Testis (tissue), 3 donors: ENCODE results near the gene VAV2. TPM values are rescaled to one million over a fixed set of nuclear protein-coding genes. Genes with fewer than 3 reads are reported as not detected.

ENCODE experiments used
- DNase-seq: peaks from one replicate; pipeline ENCODE4 v3.0.0-alpha.2; 2019
- H3K27ac ChIP-seq, 2 donors: fragments of 200-600 bp; sonication (generic); one replicate each; pipeline ENCODE4 v1.5.1; 2019
- H3K27me3 ChIP-seq: fragments of 200-600 bp; sonication (generic); one replicate; pipeline ENCODE4 v1.5.1; 2019
- H3K36me3 ChIP-seq: fragments of 200-600 bp; sonication (generic); one replicate; pipeline ENCODE4 v1.5.1; 2017; ENCODE audit warnings: low read depth; ENCODE audit errors: missing control alignments
- H3K4me1 ChIP-seq: fragments of 200-600 bp; sonication (generic); one replicate; pipeline ENCODE4 v1.5.1; 2019
- H3K4me3 ChIP-seq, 2 donors: fragments of 200-600 bp; sonication (generic); one replicate each; pipeline ENCODE4 v1.5.1; 2017 to 2019
- H3K9me3 ChIP-seq: fragments of 200-600 bp; sonication (generic); one replicate; pipeline ENCODE4 v1.5.1; 2017
- CTCF ChIP-seq, 3 experiments: fragments of 450-650 bp in 2 of 3; fragments of 200-600 bp in 1 of 3; sonication (generic) in 1 of 3; IDR thresholded peaks; one replicate each; pipeline ENCODE4 v1.5.1; 2016 to 2019; ENCODE audit warnings: antibody characterized with exemption in 3 of 3, mild to moderate bottlenecking in 2 of 3, moderate library complexity in 1 of 3
- POLR2A ChIP-seq: fragments of 450-650 bp; IDR thresholded peaks from one replicate; pipeline ENCODE4 v1.6.1; 2017; ENCODE audit warnings: antibody characterized with exemption, mild to moderate bottlenecking, moderate library complexity
- WGBS, 2 donors: methylation state at CpG; one replicate each; pipeline ENCODE4 v1.1.5; 2018; 5-methylcytosine and 5-hydroxymethylcytosine counted together
- intact Hi-C: fragments of 100-400 bp; cut with DNase I; formaldehyde crosslinking; loops from one replicate; pipeline ENCODE4 v1.15.1; 2023; ENCODE audit warnings: low total_unique reads
- polyA plus RNA-seq: library from polyadenylated mRNA; stranded (reverse); fragments of 350-450 nt; fragmentation: Illumina TruSeq; extraction: RNeasy Lipid Tissue Mini Kit (QIAGEN cat#74804); gene quantifications from one replicate; pipeline ENCODE4 v1.2.3, GENCODE V29; 2014; ENCODE audit warnings: low read depth, low replicate concordance; ENCODE audit not compliant: insufficient read depth
- total RNA-seq, 2 donors: library from RNA; depleted of rRNA; stranded (reverse); fragments of >200 nt; gene quantifications; one replicate each; pipeline ENCODE4 v1.2.3, GENCODE V29; 2016

VAV2 gene
- total and polyA plus RNA-seq, 3 donors from 2014 or later = 11.0 to 14.1 (median 12.2) TPM

- intact Hi-C loops = no loop called here
- WGBS, 2 donors = 74 to 77% methylated on average over 15 to 27 of the region's 27 CpGs
These were observed 78.4 kb downstream of the VAV2 start for GRCh38 chr9:133913571-133914369.

GRCh38 chr9:133910855-133911514 is 81.1 kb downstream of the VAV2 start:
- TF ChIP-seq POLR2A (no peak), CTCF (IDR thresholded peaks at IDR 0.05) (no peak)
- 60 to 68% methylated on average over 23 to 25 of the region's 26 CpGs for WGBS, 2 donors
- intact Hi-C loops = no loop called here
- H3K9me3 ChIP-seq = no peaks in the 10 kb centered on the region
- DNase-seq = no peak
- no peaks in the 10 kb centered on the region for H3K27me3 ChIP-seq
- H3K27ac ChIP-seq = no peak overlapping the region
- no peak overlapping the region for H3K4me3 ChIP-seq
- H3K36me3 ChIP-seq = no peaks in the 10 kb centered on the region
- no peaks in the 10 kb centered on the region for H3K4me1 ChIP-seq

More at GRCh38 chr9:133913571-133914369, 78.4 kb downstream of the VAV2 start:
- no peaks in the 10 kb centered on the region for H3K27me3 ChIP-seq
- no peaks in the 10 kb centered on the region for H3K4me1 ChIP-seq
- H3K36me3 ChIP-seq = no peaks in the 10 kb centered on the region
- H3K27ac ChIP-seq = no peak overlapping the region
- no peak overlapping the region for H3K4me3 ChIP-seq
- no peak for DNase-seq
- no peaks in the 10 kb centered on the region for H3K9me3 ChIP-seq
- no peak for TF ChIP-seq CTCF (IDR thresholded peaks at IDR 0.05)
- TF ChIP-seq POLR2A = no peak

- no peaks in the 10 kb centered on the region for H3K4me1 ChIP-seq
- DNase-seq = no peak
- no peak for TF ChIP-seq POLR2A
- no peak for TF ChIP-seq CTCF (IDR thresholded peaks at IDR 0.05)
- WGBS, 2 donors = 79 to 91% methylated on average over 13 to 31 of the region's 31 CpGs
- no peaks in the 10 kb centered on the region for H3K27me3 ChIP-seq
- H3K4me3 ChIP-seq = no peak overlapping the region
- H3K9me3 ChIP-seq = no peaks in the 10 kb centered on the region
- no peaks in the 10 kb centered on the region for H3K36me3 ChIP-seq
- no peak overlapping the region for H3K27ac ChIP-seq
- intact Hi-C loops = no loop called here
These were observed 84.9 kb downstream of the VAV2 start for GRCh38 chr9:133906932-133907910.

GRCh38 chr9:133906218-133906617 is 85.9 kb downstream of the VAV2 start:
- no peak overlapping the region for H3K27ac ChIP-seq
- no peaks in the 10 kb centered on the region for H3K4me1 ChIP-seq
- intact Hi-C loops = no loop called here
- H3K4me3 ChIP-seq = no peak overlapping the region
- no peaks in the 10 kb centered on the region for H3K27me3 ChIP-seq
- H3K36me3 ChIP-seq = no peaks in the 10 kb centered on the region
- no peaks in the 10 kb centered on the region for H3K9me3 ChIP-seq
- TF ChIP-seq CTCF (IDR thresholded peaks at IDR 0.05) = no peak
- no peak for TF ChIP-seq POLR2A
- WGBS, 2 donors = 80 to 96% methylated on average over 3 to 13 of the region's 13 CpGs
- no peak for DNase-seq
